ENCODE measurements around the gene RPGR.
A peak's percentile ranks its signal among the peaks of the same experiment; 100 is the strongest.

Gene RPGR

GRCh38 chrX:38326086-38326485 is 1.2 kb downstream of the RPGR start:
- no peak for FAIRE-seq
- no peak for DNase-seq (ENCODE audit: insufficient read length, low spot score)

DNA sequence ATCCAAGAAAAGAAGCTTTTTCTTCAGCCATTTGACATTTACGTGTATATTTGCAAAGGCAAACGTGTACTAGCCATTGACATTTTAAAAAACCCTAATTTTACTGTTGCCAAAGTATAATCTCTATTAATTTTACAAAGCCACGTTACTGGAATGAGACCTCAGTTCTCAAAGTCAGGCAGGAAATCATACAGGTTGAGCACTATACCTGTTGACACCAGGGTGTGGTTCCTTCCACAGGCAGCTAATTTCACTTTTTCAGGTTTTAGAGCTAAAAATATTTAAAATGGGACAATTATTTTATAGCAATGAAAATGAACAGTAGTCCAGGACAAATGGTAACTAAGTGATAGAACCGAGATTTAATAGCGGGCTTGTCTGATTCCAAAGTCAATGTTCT is 6.5 kb downstream of the RPGR start:
- DNase-seq (ENCODE audit: insufficient read length, low spot score) (no peak), FAIRE-seq (no peak)

DNA sequence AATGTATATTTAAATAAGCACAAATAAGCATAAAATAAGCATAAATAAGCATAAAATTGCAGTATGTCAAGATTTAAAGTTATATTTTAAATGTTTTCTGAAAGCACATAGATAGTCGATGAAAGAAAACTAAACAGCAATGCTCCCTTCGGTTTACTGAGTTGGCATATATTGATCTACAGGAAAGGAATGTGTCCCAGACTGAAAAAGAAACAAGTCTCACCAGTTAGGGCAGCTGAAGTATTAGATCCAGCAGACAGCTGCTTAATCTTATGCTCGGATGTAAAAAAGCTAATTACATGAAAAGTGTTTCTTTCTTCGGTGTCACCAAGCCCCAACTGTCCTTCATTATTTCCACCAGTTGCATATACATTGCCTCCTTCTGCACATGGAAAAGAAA is 8.7 kb downstream of the RPGR start:
- FAIRE-seq (no peak), DNase-seq (ENCODE audit: insufficient read length, low spot score) (no peak)

- FAIRE-seq = no peak
- no peak for DNase-seq (ENCODE audit: insufficient read length, low spot score)
These were observed 9.1 kb downstream of the RPGR start for GRCh38 chrX:38318196-38318595.

GRCh38 chrX:38315186-38315585 is 12.1 kb downstream of the RPGR start:
- DNase-seq (ENCODE audit: insufficient read length, low spot score) = no peak
- no peak for FAIRE-seq

DNA sequence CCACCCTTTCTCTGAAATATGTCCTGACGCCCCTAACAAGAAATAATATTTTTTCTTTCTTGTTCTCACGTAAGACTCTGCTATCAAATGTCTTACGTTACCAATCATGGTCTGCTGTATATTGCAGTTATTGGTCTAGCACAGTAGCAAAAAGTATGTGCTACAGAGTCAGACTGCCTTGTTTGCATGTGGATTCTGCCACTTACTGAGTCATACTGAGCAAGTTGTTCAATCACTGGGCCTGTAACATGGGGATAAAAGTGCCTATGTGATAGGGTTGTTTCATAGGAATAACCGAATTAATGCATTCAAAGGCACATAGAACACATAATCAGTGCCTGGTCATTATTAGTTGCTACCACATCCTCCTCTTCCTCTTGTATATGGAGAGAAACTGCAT is 14.1 kb downstream of the RPGR start:
- FAIRE-seq = no peak
- no peak for DNase-seq (ENCODE audit: insufficient read length, low spot score)

GRCh38 chrX:38312436-38312835 is 14.9 kb downstream of the RPGR start:
- DNase-seq (ENCODE audit: insufficient read length, low spot score) (no peak), FAIRE-seq (peak; percentile 26)

DNA sequence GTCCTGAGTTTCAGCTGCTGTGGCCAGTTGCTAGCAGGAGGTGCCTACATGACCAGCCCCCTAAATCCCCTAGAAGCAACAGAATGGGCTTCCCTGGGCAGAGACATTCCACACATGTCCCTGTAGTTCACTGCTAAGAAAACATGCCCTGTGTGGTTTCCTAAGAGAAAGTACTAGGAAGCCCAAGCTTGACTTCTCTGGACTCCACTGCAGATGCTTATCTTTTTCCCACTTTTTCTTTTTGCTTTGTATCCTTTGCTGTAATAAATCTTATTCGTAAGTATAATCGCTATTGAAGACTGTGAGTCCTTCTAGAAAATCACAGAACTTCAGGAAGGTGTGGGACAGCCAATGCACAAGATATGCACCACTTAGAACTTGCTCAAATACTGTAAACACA is 15.6 kb downstream of the RPGR start:
- FAIRE-seq (no peak), DNase-seq (ENCODE audit: insufficient read length, low spot score) (no peak)

- DNase-seq (ENCODE audit: insufficient read length, low spot score) = no peak
- FAIRE-seq = no peak
These were observed 21.3 kb downstream of the RPGR start for GRCh38 chrX:38305971-38306370.

DNA sequence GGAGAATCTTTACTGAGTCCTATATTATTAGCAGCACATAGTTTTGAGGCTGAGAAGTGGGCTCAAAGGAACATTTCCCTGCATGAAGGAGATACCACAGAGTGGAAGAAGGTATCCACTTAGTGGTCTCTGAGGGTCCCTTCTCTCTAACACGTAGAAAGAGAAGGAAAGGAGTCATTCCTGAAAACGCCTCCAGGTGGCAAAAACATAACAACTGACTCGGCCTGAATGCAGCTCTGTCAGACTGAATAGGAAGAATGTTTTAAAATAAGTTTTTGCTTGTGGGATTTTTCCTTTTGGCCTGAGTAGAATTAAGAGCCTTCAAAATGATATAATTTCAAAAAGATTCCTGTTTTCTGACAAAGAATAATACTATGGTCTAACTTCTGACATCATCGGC is 23.3 kb downstream of the RPGR start:
- no peak for DNase-seq (ENCODE audit: insufficient read length, low spot score)
- no peak for FAIRE-seq

- no peak for DNase-seq (ENCODE audit: insufficient read length, low spot score)
- FAIRE-seq = no peak
These were observed 33.6 kb downstream of the RPGR start for GRCh38 chrX:38293741-38294140.

DNA sequence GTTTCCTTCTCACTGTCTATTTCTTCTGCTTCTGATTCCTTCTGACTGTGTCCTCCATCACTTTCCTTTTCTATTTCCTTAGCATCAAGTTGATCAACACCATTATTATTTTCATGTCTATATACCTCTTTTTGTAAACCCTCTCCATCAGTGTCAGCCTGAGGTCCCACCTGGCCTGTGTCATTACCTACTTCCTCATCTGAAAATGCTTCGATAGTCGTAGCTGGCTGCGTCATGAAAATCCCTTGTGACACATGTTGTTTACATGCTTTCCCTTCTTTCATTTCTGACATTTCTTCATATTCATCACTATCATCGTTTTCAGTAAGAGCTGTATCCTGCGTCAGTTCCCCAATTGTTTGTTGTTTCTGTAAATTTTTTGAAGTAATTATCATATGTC is 39.6 kb downstream of the RPGR start:
- no peak for DNase-seq (ENCODE audit: insufficient read length, low spot score)
- peak; percentile 88 for FAIRE-seq

GRCh38 chrX:38285649-38286048 is 41.7 kb downstream of the RPGR start:
- DNase-seq (ENCODE audit: insufficient read length, low spot score) = no peak
- FAIRE-seq = no peak

- FAIRE-seq (no peak), DNase-seq (ENCODE audit: insufficient read length, low spot score) (no peak)
These were observed 45.3 kb downstream of the RPGR start for GRCh38 chrX:38282049-38282448.

DNA sequence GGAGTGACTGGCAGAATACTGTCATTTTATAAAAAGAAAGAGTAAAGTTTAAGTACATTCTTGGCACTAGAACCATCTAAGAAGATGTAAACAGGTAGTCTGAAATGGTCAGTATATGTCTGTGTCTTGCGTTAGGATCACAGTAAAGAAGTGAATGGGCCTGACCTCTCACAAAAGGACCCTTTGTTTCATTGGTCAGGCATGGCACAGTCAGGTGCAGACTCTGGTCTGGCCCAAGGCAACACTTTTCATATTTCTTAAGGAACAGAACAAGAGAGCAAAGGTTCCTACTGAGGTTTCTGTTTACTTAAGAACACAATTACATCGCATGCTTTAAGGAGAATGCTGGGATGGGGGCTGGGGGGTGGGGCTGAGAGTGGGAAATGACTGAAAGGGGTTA is 48.1 kb downstream of the RPGR start:
- FAIRE-seq (no peak), DNase-seq (ENCODE audit: insufficient read length, low spot score) (no peak)

DNA sequence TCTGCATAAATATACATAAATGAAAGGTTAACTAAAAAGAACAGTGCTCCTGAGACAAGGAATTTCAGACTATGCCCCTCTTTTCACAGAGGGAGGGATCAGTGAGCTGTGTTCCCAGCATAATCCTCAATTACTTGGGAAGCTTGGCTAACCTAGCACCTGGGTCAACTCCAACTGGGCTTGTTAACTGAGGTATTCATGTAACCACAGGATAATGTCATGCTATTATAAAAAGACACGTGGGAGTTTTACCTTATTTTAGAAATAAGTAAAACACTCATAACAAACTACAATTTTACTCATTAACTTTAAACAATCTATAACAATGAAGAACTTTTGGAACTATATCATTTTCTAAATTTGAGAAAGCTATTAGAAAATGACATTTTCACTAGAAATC is 48.6 kb downstream of the RPGR start:
- FAIRE-seq = no peak
- no peak for DNase-seq (ENCODE audit: insufficient read length, low spot score)

DNA sequence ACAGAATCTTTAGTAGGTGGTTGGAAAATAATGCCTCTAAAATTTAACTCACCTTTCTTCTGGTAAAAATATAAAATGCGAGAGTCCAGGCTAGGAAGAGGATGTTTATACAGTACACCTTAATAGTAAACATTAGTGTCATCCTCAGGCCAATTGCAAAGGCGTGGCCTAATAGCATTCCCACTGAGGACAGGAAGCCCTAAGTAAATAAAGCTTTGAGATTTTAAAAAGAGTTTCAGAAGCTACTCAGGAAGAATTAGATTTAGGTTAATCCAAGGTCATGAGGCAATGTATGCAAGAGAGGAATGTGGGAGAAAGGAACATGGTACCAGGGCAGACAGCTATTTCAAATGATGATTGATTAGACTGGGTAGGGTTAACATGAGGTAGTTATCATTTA is 49.5 kb downstream of the RPGR start:
- DNase-seq (ENCODE audit: insufficient read length, low spot score) = no peak
- no peak for FAIRE-seq

DNA sequence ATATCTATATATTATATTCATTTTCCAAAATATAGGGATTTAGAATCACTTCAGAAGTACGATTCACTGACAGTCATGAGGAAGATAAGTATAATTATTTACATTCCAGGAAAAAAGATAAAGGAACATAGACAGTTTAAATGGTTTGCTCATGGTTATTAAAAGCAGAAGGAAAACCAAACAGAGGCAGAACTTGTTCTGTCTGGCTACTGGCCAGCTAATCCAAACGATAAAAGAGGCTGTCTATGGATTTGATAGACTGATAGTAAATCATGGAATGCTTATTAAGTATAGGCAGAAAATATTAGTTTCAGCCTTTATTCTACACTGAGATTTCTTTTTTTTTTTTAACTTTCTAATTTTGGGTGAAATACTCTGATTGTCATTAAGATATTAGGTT is 50.2 kb downstream of the RPGR start:
- FAIRE-seq (no peak), DNase-seq (ENCODE audit: insufficient read length, low spot score) (no peak)

DNA sequence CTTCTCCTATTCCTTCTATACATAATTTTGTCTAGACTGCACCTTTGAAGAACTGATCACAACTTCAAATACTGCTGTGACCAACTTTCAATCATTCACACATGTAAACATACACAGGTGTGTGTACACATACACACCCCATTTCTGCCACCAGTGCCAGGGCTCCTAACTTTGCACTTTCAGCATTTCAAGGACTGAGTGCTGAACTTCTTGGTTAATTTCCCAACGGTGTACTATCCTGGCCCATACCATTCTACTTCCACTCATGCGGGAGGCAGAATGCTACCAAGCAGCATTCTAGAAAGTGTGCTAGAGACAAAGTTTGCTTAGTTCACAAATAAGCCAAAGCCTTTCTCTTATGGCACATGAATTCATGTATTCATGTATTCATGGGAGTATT is 51.2 kb downstream of the RPGR start:
- FAIRE-seq (no peak), DNase-seq (ENCODE audit: insufficient read length, low spot score) (no peak)

GRCh38 chrX:38275615-38276014 is 51.7 kb downstream of the RPGR start:
- FAIRE-seq = peak; percentile 66
- no peak for DNase-seq (ENCODE audit: insufficient read length, low spot score)

- FAIRE-seq (no peak), DNase-seq (ENCODE audit: insufficient read length, low spot score) (no peak)
These were observed 53.9 kb downstream of the RPGR start for GRCh38 chrX:38273453-38273852.

- FAIRE-seq (peak; percentile 92), DNase-seq (ENCODE audit: insufficient read length, low spot score) (no peak)
These were observed 56.1 kb downstream of the RPGR start for GRCh38 chrX:38271154-38271716.

GRCh38 chrX:38268011-38268410 is 59.3 kb downstream of the RPGR start:
- DNase-seq (ENCODE audit: insufficient read length, low spot score) = no peak
- no peak for FAIRE-seq
